Ishikawa (cell line): ENCODE measurements around the gene TMC5.

Source experiments
- CEBPB ChIP-seq: IDR thresholded peaks from 2 replicates; pipeline ENCODE4 v1.6.1; 2012
- CREB1 ChIP-seq: IDR thresholded peaks from 2 replicates; pipeline ENCODE4 v1.6.1; 2012; ENCODE audit warnings: low read depth
- EGR1 ChIP-seq: IDR thresholded peaks from 2 replicates; pipeline ENCODE4 v1.6.1; 2012
- EP300 ChIP-seq: IDR thresholded peaks from 2 replicates; pipeline ENCODE4 v1.6.1; 2012; ENCODE audit warnings: borderline replicate concordance
- FOXM1 ChIP-seq: IDR thresholded peaks from 2 replicates; pipeline ENCODE4 v1.6.1; 2012; ENCODE audit warnings: low read depth, borderline replicate concordance
- RAD21 ChIP-seq: IDR thresholded peaks from 2 replicates; pipeline ENCODE4 v1.6.1; 2012; ENCODE audit warnings: low read depth
- TAF1 ChIP-seq: IDR thresholded peaks from 2 replicates; pipeline ENCODE4 v1.6.1; 2012; ENCODE audit warnings: low read depth, mild to moderate bottlenecking
- TCF12 ChIP-seq: IDR thresholded peaks from 2 replicates; pipeline ENCODE4 v1.6.1; 2012; ENCODE audit warnings: low read depth
- TEAD4 ChIP-seq: IDR thresholded peaks from 2 replicates; pipeline ENCODE4 v1.6.1; 2012
- YY1 ChIP-seq: IDR thresholded peaks from 2 replicates; pipeline ENCODE4 v1.6.1; 2012; ENCODE audit warnings: low read depth
- ZBTB7A ChIP-seq: IDR thresholded peaks from 2 replicates; pipeline ENCODE4 v1.6.1; 2012; ENCODE audit warnings: low read depth
- TF ChIP-seq, protein P1 (sequence below): IDR thresholded peaks from 2 replicates; pipeline ENCODE4 v1.6.1; 2012
- TF ChIP-seq, protein P2 (sequence below): IDR thresholded peaks from 2 replicates; pipeline ENCODE4 v1.6.1; 2012; ENCODE audit warnings: low read depth, mild to moderate bottlenecking

GRCh38 chr16:19382887-19383816, 34.5 kb upstream of the TMC5 start:
- TF ChIP-seq ZBTB7A (no peak), YY1 (0 out of 2 replicates have a peak, but pooled peaks have one; percentile 19), TCF12 (no peak), CEBPB (no peak), RAD21 (no peak), FOXM1 (no peak), TAF1 (no peak), EP300 (no peak), TEAD4 (no peak), EGR1 (no peak), CREB1 (no peak)
- TF ChIP-seq, protein P1, sequence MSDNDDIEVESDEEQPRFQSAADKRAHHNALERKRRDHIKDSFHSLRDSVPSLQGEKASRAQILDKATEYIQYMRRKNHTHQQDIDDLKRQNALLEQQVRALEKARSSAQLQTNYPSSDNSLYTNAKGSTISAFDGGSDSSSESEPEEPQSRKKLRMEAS = no peak
- TF ChIP-seq, protein P2, sequence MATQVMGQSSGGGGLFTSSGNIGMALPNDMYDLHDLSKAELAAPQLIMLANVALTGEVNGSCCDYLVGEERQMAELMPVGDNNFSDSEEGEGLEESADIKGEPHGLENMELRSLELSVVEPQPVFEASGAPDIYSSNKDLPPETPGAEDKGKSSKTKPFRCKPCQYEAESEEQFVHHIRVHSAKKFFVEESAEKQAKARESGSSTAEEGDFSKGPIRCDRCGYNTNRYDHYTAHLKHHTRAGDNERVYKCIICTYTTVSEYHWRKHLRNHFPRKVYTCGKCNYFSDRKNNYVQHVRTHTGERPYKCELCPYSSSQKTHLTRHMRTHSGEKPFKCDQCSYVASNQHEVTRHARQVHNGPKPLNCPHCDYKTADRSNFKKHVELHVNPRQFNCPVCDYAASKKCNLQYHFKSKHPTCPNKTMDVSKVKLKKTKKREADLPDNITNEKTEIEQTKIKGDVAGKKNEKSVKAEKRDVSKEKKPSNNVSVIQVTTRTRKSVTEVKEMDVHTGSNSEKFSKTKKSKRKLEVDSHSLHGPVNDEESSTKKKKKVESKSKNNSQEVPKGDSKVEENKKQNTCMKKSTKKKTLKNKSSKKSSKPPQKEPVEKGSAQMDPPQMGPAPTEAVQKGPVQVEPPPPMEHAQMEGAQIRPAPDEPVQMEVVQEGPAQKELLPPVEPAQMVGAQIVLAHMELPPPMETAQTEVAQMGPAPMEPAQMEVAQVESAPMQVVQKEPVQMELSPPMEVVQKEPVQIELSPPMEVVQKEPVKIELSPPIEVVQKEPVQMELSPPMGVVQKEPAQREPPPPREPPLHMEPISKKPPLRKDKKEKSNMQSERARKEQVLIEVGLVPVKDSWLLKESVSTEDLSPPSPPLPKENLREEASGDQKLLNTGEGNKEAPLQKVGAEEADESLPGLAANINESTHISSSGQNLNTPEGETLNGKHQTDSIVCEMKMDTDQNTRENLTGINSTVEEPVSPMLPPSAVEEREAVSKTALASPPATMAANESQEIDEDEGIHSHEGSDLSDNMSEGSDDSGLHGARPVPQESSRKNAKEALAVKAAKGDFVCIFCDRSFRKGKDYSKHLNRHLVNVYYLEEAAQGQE = no peak
